ENCODE results near the gene ONECUT3.

ONECUT3 gene

GRCh38 chr19:1806184-1807029 is 53.1 kb downstream of the ONECUT3 start:
- H3K36me3 ChIP-seq: peaks cover 62% of the 10 kb centered on the region
- no peaks in the 10 kb centered on the region for H3K9me3 ChIP-seq
- H4K20me1 ChIP-seq: no peaks in the 10 kb centered on the region
- H3K9ac ChIP-seq: no peak overlapping the region
- H3K4me3 ChIP-seq: no peak overlapping the region
- no peak overlapping the region for H3K4me2 ChIP-seq
- no peak overlapping the region for H3K27ac ChIP-seq
- no peak for TF ChIP-seq Cebpa-rat (IDR thresholded peaks at IDR 0.05)
- H3K27me3 ChIP-seq: no peaks in the 10 kb centered on the region
- H3K4me1 ChIP-seq: peaks cover 24% of the 10 kb centered on the region

- no peak overlapping the region for H3K4me3 ChIP-seq
- peaks cover 30% of the 10 kb centered on the region for H3K4me1 ChIP-seq
- no peaks in the 10 kb centered on the region for H3K9me3 ChIP-seq
- H3K4me2 ChIP-seq: no peak overlapping the region
- H3K36me3 ChIP-seq: peaks cover 58% of the 10 kb centered on the region
- no peaks in the 10 kb centered on the region for H4K20me1 ChIP-seq
- no peak for TF ChIP-seq Cebpa-rat (IDR thresholded peaks at IDR 0.05)
- H3K27me3 ChIP-seq: no peaks in the 10 kb centered on the region
- H3K27ac ChIP-seq: no peak overlapping the region
- H3K9ac ChIP-seq: no peak overlapping the region
Observed at GRCh38 chr19:1807030-1807694, 53.9 kb downstream of the ONECUT3 start.

- H3K9me3 ChIP-seq: no peaks in the 10 kb centered on the region
- no peak overlapping the region for H3K27ac ChIP-seq
- no peaks in the 10 kb centered on the region for H3K27me3 ChIP-seq
- H3K4me2 ChIP-seq: no peak overlapping the region
- TF ChIP-seq Cebpa-rat (IDR thresholded peaks at IDR 0.05): no peak
- H3K36me3 ChIP-seq: peaks cover 53% of the 10 kb centered on the region
- H4K20me1 ChIP-seq: no peaks in the 10 kb centered on the region; the same call in 1 of the 2 replicates
- peaks cover 32% of the 10 kb centered on the region for H3K4me1 ChIP-seq
- H3K4me3 ChIP-seq: no peak overlapping the region
- no peak overlapping the region for H3K9ac ChIP-seq
Observed at GRCh38 chr19:1807695-1808394, 54.5 kb downstream of the ONECUT3 start.

- Histone ChIP-seq H3K4me1 (peaks cover 37% of the 10 kb centered on the region), H3K27me3 (no peaks in the 10 kb centered on the region), H3K36me3 (peaks cover 48% of the 10 kb centered on the region), H3K9ac (no peak overlapping the region), H3K9me3 (no peaks in the 10 kb centered on the region), H3K27ac (no peak overlapping the region), H3K4me2 (no peak overlapping the region), H4K20me1 (peaks cover 5% of the 10 kb centered on the region), H3K4me3 (no peak overlapping the region)
- TF ChIP-seq Cebpa-rat (IDR thresholded peaks at IDR 0.05): no peak
Observed at GRCh38 chr19:1808395-1808731, 55.1 kb downstream of the ONECUT3 start.

GRCh38 chr19:1809678-1810077 is 56.4 kb downstream of the ONECUT3 start:
- Histone ChIP-seq H4K20me1 (peaks cover 18% of the 10 kb centered on the region), H3K36me3 (peaks cover 40% of the 10 kb centered on the region), H3K27ac (no peak overlapping the region), H3K9ac (no peak overlapping the region), H3K27me3 (no peaks in the 10 kb centered on the region), H3K4me2 (peak overlapping the region; percentile 91), H3K4me1 (peaks cover 50% of the 10 kb centered on the region), H3K9me3 (no peaks in the 10 kb centered on the region), H3K4me3 (no peak overlapping the region)
- no peak for TF ChIP-seq Cebpa-rat (IDR thresholded peaks at IDR 0.05)

GRCh38 chr19:1810439-1811160 is 57.3 kb downstream of the ONECUT3 start:
- Histone ChIP-seq H3K4me2 (peak overlapping the region; percentile 91), H3K36me3 (peaks cover 40% of the 10 kb centered on the region), H3K4me3 (no peak overlapping the region; the same call in 1 of the 2 replicates), H3K4me1 (peaks cover 58% of the 10 kb centered on the region), H3K9me3 (no peaks in the 10 kb centered on the region), H3K9ac (no peak overlapping the region), H3K27me3 (no peaks in the 10 kb centered on the region), H4K20me1 (peaks cover 26% of the 10 kb centered on the region), H3K27ac (0 out of 2 replicates have a peak overlapping the region, but pooled peaks have one; percentile 73)
- TF ChIP-seq Cebpa-rat (IDR thresholded peaks at IDR 0.05): no peak

- Histone ChIP-seq H4K20me1 (peaks cover 31% of the 10 kb centered on the region), H3K27me3 (no peaks in the 10 kb centered on the region), H3K27ac (peak overlapping the region; percentile 73), H3K9me3 (no peaks in the 10 kb centered on the region), H3K4me1 (peaks cover 58% of the 10 kb centered on the region), H3K4me3 (peak overlapping the region; percentile 67), H3K9ac (peak overlapping the region; percentile 76), H3K4me2 (peak overlapping the region; percentile 91), H3K36me3 (peaks cover 38% of the 10 kb centered on the region)
- TF ChIP-seq Cebpa-rat (IDR thresholded peaks at IDR 0.05): no peak
Observed at GRCh38 chr19:1811472-1811894, 58.2 kb downstream of the ONECUT3 start.

GRCh38 chr19:1811942-1812425 is 58.7 kb downstream of the ONECUT3 start, which contains the start of gene ATP8B3:
Gene ATP8B3, minus strand, starts transcription at chr19:1812276. Its CDS starts 540 bp downstream, at chr19:1811736.
- H4K20me1 ChIP-seq: peaks cover 34% of the 10 kb centered on the region
- no peak for TF ChIP-seq Cebpa-rat (IDR thresholded peaks at IDR 0.05)
- peak within 1 kb of the TSS; percentile 76 for H3K9ac ChIP-seq
- no peaks in the 10 kb centered on the region for H3K9me3 ChIP-seq
- H3K4me1 ChIP-seq: peaks cover 58% of the 10 kb centered on the region
- H3K27ac ChIP-seq: peak within 1 kb of the TSS; percentile 73
- peak within 1 kb of the TSS; percentile 91 for H3K4me2 ChIP-seq
- H3K4me3 ChIP-seq: peak within 1 kb of the TSS; percentile 67
- no peaks in the 10 kb centered on the region for H3K27me3 ChIP-seq
- peaks cover 40% of the 10 kb centered on the region for H3K36me3 ChIP-seq
